Umbilical cord (tissue), 1 donor: ENCODE data around the gene CAMK2D. TPM values are rescaled to one million over a fixed set of nuclear protein-coding genes. Genes with fewer than 3 reads are reported as not detected.

Experiments
- total RNA-seq: library from RNA; depleted of rRNA; stranded (reverse); fragments of >200 nt; gene quantifications from one replicate; pipeline ENCODE4 v1.2.3, GENCODE V29; 2014; ENCODE audit warnings: low replicate concordance; ENCODE audit not compliant: insufficient read depth

The CAMK2D gene
- total RNA-seq, 1 donor from 2014 or later: 129 TPM

Other genes with a start within 250 kb of the CAMK2D start
- gene ARSJ, start 217.9 kb upstream of the CAMK2D start, total RNA-seq: 45.7 TPM